ENCODE results near the gene PELI2. TPM values are rescaled to one million over a fixed set of nuclear protein-coding genes. Genes with fewer than 3 reads are reported as not detected.

PELI2 gene
- polyA plus RNA-seq, 5 donors: 8.0 to 12.8 (median 11.0) TPM

- peak; percentile 46 to 72 for DNase-seq
Observed at GRCh38 chr14:56339855-56340701, 221.9 kb downstream of the PELI2 start.

- no peak for DNase-seq
Observed at GRCh38 chr14:56340932-56341331, 222.7 kb downstream of the PELI2 start.

- DNase-seq: no peak
Observed at GRCh38 chr14:56341766-56342493, 223.7 kb downstream of the PELI2 start.

GRCh38 chr14:56342494-56342942 lies 224.3 kb downstream of the PELI2 start:
- DNase-seq: no peak

- DNase-seq: no peak
Observed at GRCh38 chr14:56349960-56350359, 231.7 kb downstream of the PELI2 start.

Measured in right lung (tissue), 5 donors.